ENCODE data around the gene TEAD2. TPM values are rescaled to one million over a fixed set of nuclear protein-coding genes. Genes with fewer than 3 reads are reported as not detected.

Gene TEAD2
- total and polyA plus RNA-seq, 9 donors, result 27.8 to 63.1 (median 41.6) TPM

DNA sequence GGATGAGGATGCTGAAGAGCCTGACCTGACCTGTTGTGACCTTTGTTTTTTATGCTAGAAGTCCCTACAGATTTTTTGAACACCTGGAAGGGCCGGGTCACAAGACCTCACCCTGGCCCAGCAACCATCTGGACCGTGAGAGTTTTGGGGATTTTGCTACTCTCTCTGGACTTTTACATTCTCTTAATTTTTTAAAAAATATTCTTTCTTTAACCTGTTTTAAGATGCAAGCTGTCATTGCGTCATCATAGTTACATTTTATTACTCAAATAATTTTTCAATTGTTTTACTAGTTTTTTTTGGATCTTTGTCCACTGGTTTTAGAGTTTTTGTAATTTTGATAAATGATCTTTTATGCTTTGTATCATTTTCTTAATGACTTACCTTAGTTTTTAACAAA, 9.0 kb upstream of the TEAD2 start:
- no peak for DNase-seq
- Histone ChIP-seq H3K9me3 (no peaks in the 10 kb centered on the region), H3K27me3 (no peaks in the 10 kb centered on the region), H3K4me1 (ENCODE audit: insufficient read depth) (no peaks in the 10 kb centered on the region), H3K36me3 (no peaks in the 10 kb centered on the region), H3K4me3 (no peak overlapping the region), H3K27ac (no peak overlapping the region)
- WGBS, 3 donors, result 57 to 88% (median 74%) methylated on average over 3 of the region's 3 CpGs
- intact Hi-C loops (cut with DNase I), result loop anchor here in 1 of 4 donors (10.0 kb wide), 1 partner anchor 64 kb away; no protein-coding TSS in a partner anchor
- no peak for TF ChIP-seq CTCF (IDR thresholded peaks at IDR 0.05)
- no peak for TF ChIP-seq POLR2A (IDR thresholded peaks at IDR 0.05)
- no peak for TF ChIP-seq EP300 (IDR thresholded peaks at IDR 0.05)

DNA sequence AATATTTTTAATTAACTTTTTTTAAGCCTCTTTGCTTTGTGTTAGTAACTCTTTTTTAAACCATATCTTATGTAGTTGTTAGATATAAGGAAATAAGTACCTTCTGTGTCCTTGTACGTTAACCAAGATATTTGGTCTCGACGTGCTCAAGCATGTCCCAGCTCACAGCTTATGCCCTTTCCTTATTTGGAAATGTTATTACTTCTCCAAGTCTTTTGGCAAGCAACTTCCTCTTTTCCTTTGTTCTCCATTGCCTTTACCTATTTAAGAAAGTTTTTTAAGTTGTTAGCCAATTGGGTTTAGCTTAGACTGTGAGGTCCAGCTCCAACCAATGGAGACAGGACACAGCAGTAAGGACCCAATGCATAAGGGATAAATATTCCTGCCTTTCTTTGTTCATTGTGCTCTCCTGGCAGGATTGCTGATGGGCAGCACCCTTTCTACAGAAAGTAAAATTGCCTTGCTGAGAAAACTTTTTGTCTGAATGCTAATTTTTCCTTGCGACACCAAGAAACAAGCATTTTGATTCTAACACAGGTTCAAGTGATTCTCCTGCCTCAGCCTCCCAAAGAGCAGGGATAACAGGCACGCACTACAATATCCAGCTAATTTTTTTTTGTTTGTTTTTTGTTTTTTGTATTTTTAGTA, 6.6 kb upstream of the TEAD2 start:
- Histone ChIP-seq H3K9me3 (no peaks in the 10 kb centered on the region), H3K27ac (no peak overlapping the region), H3K27me3 (no peaks in the 10 kb centered on the region), H3K4me3 (no peak overlapping the region), H3K36me3 (no peaks in the 10 kb centered on the region), H3K4me1 (ENCODE audit: insufficient read depth) (no peaks in the 10 kb centered on the region)
- TF ChIP-seq CTCF (IDR thresholded peaks at IDR 0.05) (no peak), EP300 (IDR thresholded peaks at IDR 0.05) (no peak), POLR2A (IDR thresholded peaks at IDR 0.05) (no peak)
- DNase-seq, result no peak
- intact Hi-C loops (cut with DNase I), result loop anchor here in 1 of 4 donors (10.0 kb wide), 1 partner anchor 76 kb away; the partner anchor contains the start of gene SLC17A7
- WGBS, 3 donors, result 84 to 88% (median 85%) methylated on average over 5 of the region's 5 CpGs

- Histone ChIP-seq H3K4me3 (no peak overlapping the region), H3K9me3 (no peaks in the 10 kb centered on the region), H3K27ac (no peak overlapping the region), H3K27me3 (no peaks in the 10 kb centered on the region), H3K4me1 (ENCODE audit: insufficient read depth) (no peaks in the 10 kb centered on the region), H3K36me3 (no peaks in the 10 kb centered on the region)
- no peak for TF ChIP-seq CTCF (IDR thresholded peaks at IDR 0.05)
- TF ChIP-seq EP300 (IDR thresholded peaks at IDR 0.05), result no peak
- TF ChIP-seq POLR2A (IDR thresholded peaks at IDR 0.05), result no peak
- DNase-seq, result no peak
- intact Hi-C loops (cut with DNase I), result loop anchor here in 1 of 4 donors (10.0 kb wide), 1 partner anchor 79 kb away; the partner anchor contains the start of gene SLC17A7
These were observed 3.9 kb upstream of the TEAD2 start for GRCh38 chr19:49366110-49366509.

GRCh38 chr19:49364083-49364737, 2.0 kb upstream of the TEAD2 start:
- Histone ChIP-seq H3K9me3 (no peaks in the 10 kb centered on the region), H3K36me3 (no peaks in the 10 kb centered on the region), H3K27me3 (no peaks in the 10 kb centered on the region), H3K4me3 (peak overlapping the region; percentile 23), H3K27ac (peak overlapping the region in 1 of 2 donors; percentile 92), H3K4me1 (ENCODE audit: insufficient read depth) (no peaks in the 10 kb centered on the region)
- DNase-seq, result peak; percentile 41 to 66 (median 61)
- intact Hi-C loops (cut with DNase I), result loop anchor here in 1 of 4 donors (10.0 kb wide), 1 partner anchor 81 kb away; the partner anchor contains the start of gene SLC17A7
- TF ChIP-seq EP300 (IDR thresholded peaks at IDR 0.05) (no peak), CTCF (IDR thresholded peaks at IDR 0.05) (no peak), POLR2A (IDR thresholded peaks at IDR 0.05) (no peak)
- 53 to 65% (median 55%) methylated on average over 27 of the region's 27 CpGs for whole genome bisulfite sequencing, 3 donors

Measured in ovary (tissue), 9 donors.